GM21390 (cell line): ENCODE results near the gene APBB3.

Experiments
- ATAC-seq: cut with Tn5 transposase; IDR thresholded peaks from one replicate; pipeline ENCODE4 v1.9.1; 2021; ENCODE audit not compliant: unreplicated experiment

APBB3 gene

DNA sequence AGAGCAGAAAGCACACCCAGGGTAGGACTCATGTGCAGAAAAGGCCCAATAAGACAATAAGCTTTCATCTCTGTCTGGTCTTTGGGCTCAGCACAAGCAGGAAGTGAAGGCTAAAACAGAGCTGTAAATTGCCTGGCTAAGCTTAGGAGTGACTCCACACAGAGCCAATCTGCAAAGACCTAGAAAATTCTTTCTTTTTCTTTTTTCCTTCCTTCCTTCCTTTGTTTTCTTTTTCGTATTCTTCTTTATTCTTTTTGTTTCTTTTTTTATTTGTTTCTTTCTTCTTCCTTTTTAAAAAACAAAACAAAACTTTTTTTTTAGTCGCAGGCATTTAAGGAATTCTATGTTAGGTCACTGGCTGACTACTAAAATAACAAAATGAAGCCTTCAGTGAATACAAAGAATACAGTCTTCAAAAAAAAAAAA, 12.4 kb upstream of the APBB3 start:
- ATAC-seq, result no peak

GRCh38 chr5:140575309-140575708, 10.9 kb upstream of the APBB3 start:
- no peak for ATAC-seq

DNA sequence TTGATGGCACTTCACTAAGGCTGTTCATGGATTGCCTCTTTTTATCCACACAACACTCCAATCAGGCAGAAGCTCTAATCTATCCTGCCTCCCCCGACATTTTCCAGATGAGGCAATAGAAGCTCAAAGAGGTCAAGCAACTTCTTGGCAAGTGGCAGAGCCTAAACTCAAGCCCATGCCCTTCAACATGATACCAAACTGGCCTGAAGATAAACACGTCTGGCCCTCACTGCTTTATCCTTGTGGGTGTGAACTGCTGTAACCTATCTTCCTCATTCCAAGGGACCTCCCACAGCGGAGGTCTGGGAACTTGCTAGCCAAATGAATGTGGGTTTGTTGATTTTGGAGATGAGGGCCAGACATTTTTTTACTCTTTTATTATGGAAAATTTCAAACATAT, 9.8 kb upstream of the APBB3 start:
- no peak for ATAC-seq

- ATAC-seq, result no peak
Observed at GRCh38 chr5:140573683-140574082, 9.3 kb upstream of the APBB3 start.

DNA sequence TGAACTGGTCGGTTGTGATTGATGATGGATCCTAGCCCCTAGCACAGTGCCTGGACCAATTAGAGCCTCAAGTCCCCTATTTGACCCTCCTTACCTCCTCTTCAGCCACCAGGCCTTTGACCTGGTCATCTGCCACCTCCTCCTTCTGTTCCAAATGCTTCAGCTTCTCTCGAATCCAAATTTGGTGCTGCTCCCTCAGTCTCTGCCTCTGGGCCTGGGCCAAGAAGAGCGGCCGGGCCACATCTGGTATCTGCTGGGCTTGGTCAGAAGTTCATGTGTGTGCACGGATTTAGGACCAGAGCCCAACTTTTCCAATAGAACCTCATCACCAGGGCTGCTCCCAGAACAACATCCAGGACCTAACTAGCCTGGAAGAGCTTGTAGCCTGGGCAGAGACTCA, 6.7 kb upstream of the APBB3 start:
- no peak for ATAC-seq

DNA sequence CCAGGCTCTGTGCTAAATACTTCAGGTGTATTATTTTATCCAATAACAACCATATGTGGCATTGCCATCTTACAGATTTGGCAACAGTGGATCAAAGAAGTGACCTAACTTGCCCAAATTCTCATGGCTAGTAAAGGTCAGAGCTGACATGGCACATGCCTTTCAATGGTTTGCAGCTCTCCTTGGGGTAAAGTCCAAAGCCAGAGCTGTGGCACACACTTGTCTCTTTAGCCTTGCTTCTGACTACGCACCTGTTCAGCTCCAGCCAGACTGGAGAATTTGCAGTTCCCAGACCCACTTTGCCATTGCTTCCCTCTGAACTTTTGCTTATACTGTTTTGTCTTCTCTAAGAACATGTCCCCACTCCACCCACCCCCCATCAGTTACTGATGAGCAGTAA, 6.1 kb upstream of the APBB3 start:
- no peak for ATAC-seq

DNA sequence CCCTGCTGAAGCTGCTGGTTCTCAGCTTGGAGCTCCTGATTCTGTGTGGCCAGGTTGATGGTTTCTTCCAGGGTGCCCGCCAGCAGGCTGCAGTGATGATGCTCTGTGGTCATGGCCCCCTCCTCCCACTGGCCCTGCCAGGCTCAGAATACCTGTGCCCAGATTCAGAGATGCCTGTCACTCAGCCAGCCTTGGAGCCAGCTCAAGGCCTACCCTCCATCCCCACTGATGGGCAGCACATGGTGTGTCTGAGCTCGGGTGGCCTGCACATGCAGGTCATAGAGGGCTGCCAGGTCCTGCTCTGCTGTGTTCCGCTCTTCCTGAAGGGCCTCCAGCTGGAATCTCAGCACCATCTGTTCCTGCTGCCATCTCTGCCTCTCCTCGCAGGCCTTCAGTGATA, 5.7 kb upstream of the APBB3 start:
- no peak for ATAC-seq

- ATAC-seq, result peak; percentile 28
Observed at GRCh38 chr5:140569197-140569596, 4.8 kb upstream of the APBB3 start.

DNA sequence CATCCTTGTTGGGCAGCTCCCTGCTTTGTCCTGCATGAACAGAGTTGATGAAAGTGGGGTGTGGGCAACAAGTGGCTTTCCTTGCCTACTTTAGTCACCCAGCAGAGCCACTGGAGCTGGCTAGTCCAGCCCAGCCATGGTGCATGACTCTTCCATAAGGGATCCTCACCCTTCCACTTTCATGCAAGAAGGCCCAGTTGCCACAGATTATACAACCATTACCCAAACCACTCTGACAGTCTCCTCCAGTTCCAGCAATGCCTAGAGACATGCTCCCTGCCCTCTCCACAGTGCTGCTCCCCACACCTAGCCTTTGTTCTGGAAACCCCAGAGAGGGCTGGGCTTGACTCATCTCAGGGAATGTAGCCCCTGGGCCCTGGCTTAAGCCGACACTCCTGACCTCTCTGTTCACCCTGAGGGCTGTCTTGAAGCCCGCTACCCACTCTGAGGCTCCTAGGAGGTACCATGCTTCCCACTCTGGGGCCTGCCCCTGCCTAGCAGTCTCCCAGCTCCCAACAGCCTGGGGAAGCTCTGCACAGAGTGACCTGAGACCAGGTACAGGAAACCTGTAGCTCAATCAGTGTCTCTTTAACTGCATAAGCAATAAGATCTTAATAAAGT, 4.2 kb upstream of the APBB3 start:
- ATAC-seq, result no peak

DNA sequence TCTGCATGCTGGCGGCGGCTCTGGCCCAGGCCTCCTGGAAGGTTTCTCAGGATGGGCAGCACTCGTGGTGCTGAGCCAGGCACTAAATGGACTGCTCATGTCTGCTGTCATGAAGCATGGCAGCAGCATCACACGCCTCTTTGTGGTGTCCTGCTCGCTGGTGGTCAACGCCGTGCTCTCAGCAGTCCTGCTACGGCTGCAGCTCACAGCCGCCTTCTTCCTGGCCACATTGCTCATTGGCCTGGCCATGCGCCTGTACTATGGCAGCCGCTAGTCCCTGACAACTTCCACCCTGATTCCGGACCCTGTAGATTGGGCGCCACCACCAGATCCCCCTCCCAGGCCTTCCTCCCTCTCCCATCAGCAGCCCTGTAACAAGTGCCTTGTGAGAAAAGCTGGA, 3.5 kb upstream of the APBB3 start:
- no peak for ATAC-seq

DNA sequence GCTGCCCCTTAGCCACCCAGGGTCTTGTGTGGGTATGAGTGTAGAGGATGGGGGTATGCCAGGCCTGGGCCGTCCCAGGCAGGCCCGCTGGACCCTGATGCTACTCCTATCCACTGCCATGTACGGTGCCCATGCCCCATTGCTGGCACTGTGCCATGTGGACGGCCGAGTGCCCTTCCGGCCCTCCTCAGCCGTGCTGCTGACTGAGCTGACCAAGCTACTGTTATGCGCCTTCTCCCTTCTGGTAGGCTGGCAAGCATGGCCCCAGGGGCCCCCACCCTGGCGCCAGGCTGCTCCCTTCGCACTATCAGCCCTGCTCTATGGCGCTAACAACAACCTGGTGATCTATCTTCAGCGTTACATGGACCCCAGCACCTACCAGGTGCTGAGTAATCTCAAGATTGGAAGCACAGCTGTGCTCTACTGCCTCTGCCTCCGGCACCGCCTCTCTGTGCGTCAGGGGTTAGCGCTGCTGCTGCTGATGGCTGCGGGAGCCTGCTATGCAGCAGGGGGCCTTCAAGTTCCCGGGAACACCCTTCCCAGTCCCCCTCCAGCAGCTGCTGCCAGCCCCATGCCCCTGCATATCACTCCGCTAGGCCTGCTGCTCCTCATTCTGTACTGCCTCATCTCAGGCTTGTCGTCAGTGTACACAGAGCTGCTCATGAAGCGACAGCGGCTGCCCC, 2.9 kb upstream of the APBB3 start:
- no peak for ATAC-seq

DNA sequence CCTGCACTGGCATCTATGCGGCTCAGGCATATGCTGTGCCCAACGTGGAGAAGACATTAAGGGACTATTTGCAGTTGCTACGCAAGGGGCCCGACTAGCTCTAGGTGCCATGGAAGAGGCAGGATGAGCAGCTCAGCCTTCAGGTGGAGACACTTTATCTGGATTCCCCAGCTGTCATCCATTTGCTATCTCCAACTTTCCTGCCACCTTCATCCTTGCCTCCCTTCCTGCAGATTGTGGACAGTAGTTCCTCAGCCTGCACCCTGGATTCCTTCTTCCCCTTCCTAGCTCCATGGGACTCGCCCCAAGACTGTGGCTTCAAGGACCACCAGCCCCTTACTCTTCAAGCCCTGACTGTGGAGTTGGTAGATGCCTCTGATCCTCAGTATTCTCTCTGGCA, 2.3 kb upstream of the APBB3 start:
- ATAC-seq, result no peak

- no peak for ATAC-seq
Observed at GRCh38 chr5:140565780-140566095, 1.3 kb upstream of the APBB3 start.

- no peak for ATAC-seq
Observed at GRCh38 chr5:140565024-140565779, 804 bp upstream of the APBB3 start.

- no peak for ATAC-seq
Observed at GRCh38 chr5:140563596-140563995, 802 bp downstream of the APBB3 start.

DNA sequence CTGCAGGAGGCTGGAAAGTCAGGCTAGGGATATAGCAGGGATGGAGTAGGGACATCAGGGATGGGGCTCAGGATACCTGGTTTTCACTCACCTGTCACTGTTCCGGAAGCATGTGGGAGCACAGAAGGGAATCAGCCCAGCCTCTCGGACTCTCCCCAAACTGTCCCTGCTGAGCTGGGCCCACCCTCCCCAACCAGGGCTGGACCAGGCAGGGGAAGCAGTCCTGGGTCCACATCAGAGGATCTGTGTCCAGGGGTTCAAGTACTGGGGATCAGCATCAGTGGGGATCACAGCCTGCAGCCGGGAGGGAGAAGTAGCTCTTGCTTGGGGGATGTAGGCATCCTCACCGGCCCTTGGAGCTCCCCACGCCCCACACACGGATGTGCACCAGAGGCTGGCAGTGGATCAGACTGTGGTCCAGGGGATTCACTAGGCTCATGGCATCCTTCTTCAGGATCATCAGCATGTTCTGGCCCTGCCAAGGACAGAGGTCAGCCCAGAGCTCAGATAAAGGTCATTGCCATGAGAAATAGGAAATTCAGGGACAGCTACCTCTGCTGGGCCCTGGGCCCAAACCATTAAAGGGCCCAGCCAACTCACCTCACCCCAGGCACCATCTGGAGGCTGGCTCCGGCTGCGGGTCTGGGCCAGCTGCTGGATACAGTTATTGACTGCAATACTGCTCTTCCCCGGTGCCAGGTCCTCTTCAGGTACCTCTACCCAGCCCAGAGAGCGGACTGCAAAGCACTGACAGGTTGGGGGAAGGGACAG, 2.5 kb downstream of the APBB3 start:
- no peak for ATAC-seq

- no peak for ATAC-seq
Observed at GRCh38 chr5:140560227-140560626, 4.2 kb downstream of the APBB3 start.

GRCh38 chr5:140558542-140558941, 5.9 kb downstream of the APBB3 start:
- no peak for ATAC-seq

- ATAC-seq, result no peak
Observed at GRCh38 chr5:140557965-140558364, 6.4 kb downstream of the APBB3 start.

GRCh38 chr5:140557136-140557805, 7.1 kb downstream of the APBB3 start, which contains the start of gene SRA1:
SRA1 (minus strand) TSS chr5:140557473; CDS start chr5:140557452, 21 bp downstream.
- peak; percentile 96 for ATAC-seq

DNA sequence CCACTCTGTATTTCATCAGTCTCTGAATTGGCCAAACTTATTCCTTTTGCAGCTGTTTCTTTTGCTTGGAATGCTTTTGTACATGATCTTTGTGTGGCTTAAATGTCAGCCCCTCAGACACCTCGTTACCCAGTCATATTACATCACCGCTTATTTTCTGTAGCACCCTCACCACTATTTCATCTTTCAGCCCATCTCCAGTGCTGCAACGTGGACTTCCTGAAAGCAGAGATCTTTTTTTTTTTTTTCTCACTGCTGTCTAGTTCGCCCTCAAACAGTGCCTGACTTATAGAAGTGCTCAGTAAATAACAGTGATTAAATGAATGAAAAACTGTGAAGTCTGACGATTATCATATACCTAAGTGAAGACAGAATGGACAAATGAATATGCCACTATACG, 8.0 kb downstream of the APBB3 start:
- no peak for ATAC-seq
